Measurements from ENCODE around the gene SPAG16. TPM values are rescaled to one million over a fixed set of nuclear protein-coding genes. Genes with fewer than 3 reads are reported as not detected.

Gene SPAG16
- total RNA-seq, 4 donors from 2014 or later, result 1.1 to 8.8 (median 6.3) TPM

- in situ Hi-C loops (cut with MboI; ENCODE audit: low sequenced_read_pairs in 4 of 4), result no loop called here
- H3K4me1 ChIP-seq, result no peaks in the 10 kb centered on the region
- no peaks in the 10 kb centered on the region for H3K27me3 ChIP-seq
- DNase-seq (no peak), ATAC-seq (no peak)
- intact Hi-C loops (cut with DNase I; ENCODE audit: low total_unique reads), result no loop called here
- H3K4me3 ChIP-seq, result no peak overlapping the region
- no peak overlapping the region for H3K27ac ChIP-seq
- H3K36me3 ChIP-seq, result no peaks in the 10 kb centered on the region
- H3K9me3 ChIP-seq, result no peaks in the 10 kb centered on the region
- TF ChIP-seq CTCF (IDR thresholded peaks at IDR 0.05 in 4 of 5, conservative IDR thresholded peaks at IDR 0.05 in 1 of 5) (no peak), POLR2A (IDR thresholded peaks at IDR 0.05) (no peak)
Observed at GRCh38 chr2:213766465-213766901, 482.2 kb downstream of the SPAG16 start.

GRCh38 chr2:213787869-213788268 lies 503.6 kb downstream of the SPAG16 start:
- Histone ChIP-seq H3K27ac (no peak overlapping the region), H3K27me3 (no peaks in the 10 kb centered on the region), H3K9me3 (no peaks in the 10 kb centered on the region), H3K4me3 (no peak overlapping the region), H3K4me1 (no peaks in the 10 kb centered on the region), H3K36me3 (no peaks in the 10 kb centered on the region)
- no peak for TF ChIP-seq CTCF (IDR thresholded peaks at IDR 0.05 in 4 of 5, conservative IDR thresholded peaks at IDR 0.05 in 1 of 5)
- no peak for TF ChIP-seq POLR2A (IDR thresholded peaks at IDR 0.05)
- DNase-seq (no peak), ATAC-seq (no peak)
- in situ Hi-C loops (cut with MboI; ENCODE audit: low sequenced_read_pairs in 4 of 4), result no loop called here
- intact Hi-C loops (cut with DNase I; ENCODE audit: low total_unique reads), result no loop called here

- Histone ChIP-seq H3K36me3 (no peaks in the 10 kb centered on the region), H3K9me3 (no peaks in the 10 kb centered on the region), H3K4me1 (no peaks in the 10 kb centered on the region), H3K27me3 (no peaks in the 10 kb centered on the region), H3K4me3 (no peak overlapping the region), H3K27ac (no peak overlapping the region)
- no peak for TF ChIP-seq CTCF (IDR thresholded peaks at IDR 0.05 in 4 of 5, conservative IDR thresholded peaks at IDR 0.05 in 1 of 5)
- no peak for TF ChIP-seq POLR2A (IDR thresholded peaks at IDR 0.05)
- in situ Hi-C loops (cut with MboI; ENCODE audit: low sequenced_read_pairs in 4 of 4) (no loop called here), intact Hi-C loops (cut with DNase I; ENCODE audit: low total_unique reads) (no loop called here)
- ATAC-seq, result no peak
- DNase-seq, result no peak
Observed at GRCh38 chr2:213789940-213790339, 505.7 kb downstream of the SPAG16 start.

GRCh38 chr2:213792045-213792444 lies 507.8 kb downstream of the SPAG16 start:
- Histone ChIP-seq H3K4me1 (no peaks in the 10 kb centered on the region), H3K4me3 (no peak overlapping the region), H3K9me3 (no peaks in the 10 kb centered on the region), H3K36me3 (no peaks in the 10 kb centered on the region), H3K27ac (no peak overlapping the region), H3K27me3 (no peaks in the 10 kb centered on the region)
- ATAC-seq (no peak), DNase-seq (no peak)
- intact Hi-C loops (cut with DNase I; ENCODE audit: low total_unique reads), result no loop called here
- TF ChIP-seq CTCF (IDR thresholded peaks at IDR 0.05 in 4 of 5, conservative IDR thresholded peaks at IDR 0.05 in 1 of 5) (no peak), POLR2A (IDR thresholded peaks at IDR 0.05) (no peak)
- in situ Hi-C loops (cut with MboI; ENCODE audit: low sequenced_read_pairs in 4 of 4), result no loop called here

- ATAC-seq (no peak), DNase-seq (no peak)
- TF ChIP-seq CTCF (IDR thresholded peaks at IDR 0.05 in 4 of 5, conservative IDR thresholded peaks at IDR 0.05 in 1 of 5) (peak; percentile 17 to 44 (median 30)), POLR2A (IDR thresholded peaks at IDR 0.05) (no peak)
- Histone ChIP-seq H3K27me3 (no peaks in the 10 kb centered on the region), H3K36me3 (no peaks in the 10 kb centered on the region), H3K4me3 (no peak overlapping the region), H3K9me3 (no peaks in the 10 kb centered on the region), H3K4me1 (no peaks in the 10 kb centered on the region), H3K27ac (no peak overlapping the region)
- in situ Hi-C loops (cut with MboI; ENCODE audit: low sequenced_read_pairs in 4 of 4) (no loop called here), intact Hi-C loops (cut with DNase I; ENCODE audit: low total_unique reads) (no loop called here)
Observed at GRCh38 chr2:213806125-213806726, 522.0 kb downstream of the SPAG16 start.
